ENCODE data around the gene SLA2.
A peak's percentile ranks its signal among the peaks of the same experiment; 100 is the strongest.

The SLA2 gene

DNA sequence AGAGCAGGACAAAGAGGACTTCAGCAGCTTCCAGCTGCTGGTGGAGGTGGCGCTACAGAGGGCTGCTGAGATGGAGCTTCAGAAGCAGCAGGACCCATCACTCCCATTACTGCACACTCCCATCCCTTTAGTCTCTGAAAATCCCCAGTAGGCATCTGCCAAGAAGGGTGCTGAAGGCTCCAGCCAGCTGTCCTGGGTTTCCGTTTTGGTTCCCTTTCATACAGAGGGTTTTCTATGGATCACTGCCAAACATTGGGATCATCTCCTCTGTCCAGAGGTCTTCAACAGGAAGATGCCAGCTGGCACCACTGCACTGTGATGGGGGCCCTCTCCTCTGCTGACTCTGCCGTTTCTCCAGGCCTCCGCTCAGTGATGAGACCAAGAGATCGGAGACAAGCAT, 54.7 kb downstream of the SLA2 start:
- H3K4me3 ChIP-seq (ENCODE audit: control insufficient read depth, low read depth, low read length) = no peak overlapping the region
- TF ChIP-seq, protein P1, sequence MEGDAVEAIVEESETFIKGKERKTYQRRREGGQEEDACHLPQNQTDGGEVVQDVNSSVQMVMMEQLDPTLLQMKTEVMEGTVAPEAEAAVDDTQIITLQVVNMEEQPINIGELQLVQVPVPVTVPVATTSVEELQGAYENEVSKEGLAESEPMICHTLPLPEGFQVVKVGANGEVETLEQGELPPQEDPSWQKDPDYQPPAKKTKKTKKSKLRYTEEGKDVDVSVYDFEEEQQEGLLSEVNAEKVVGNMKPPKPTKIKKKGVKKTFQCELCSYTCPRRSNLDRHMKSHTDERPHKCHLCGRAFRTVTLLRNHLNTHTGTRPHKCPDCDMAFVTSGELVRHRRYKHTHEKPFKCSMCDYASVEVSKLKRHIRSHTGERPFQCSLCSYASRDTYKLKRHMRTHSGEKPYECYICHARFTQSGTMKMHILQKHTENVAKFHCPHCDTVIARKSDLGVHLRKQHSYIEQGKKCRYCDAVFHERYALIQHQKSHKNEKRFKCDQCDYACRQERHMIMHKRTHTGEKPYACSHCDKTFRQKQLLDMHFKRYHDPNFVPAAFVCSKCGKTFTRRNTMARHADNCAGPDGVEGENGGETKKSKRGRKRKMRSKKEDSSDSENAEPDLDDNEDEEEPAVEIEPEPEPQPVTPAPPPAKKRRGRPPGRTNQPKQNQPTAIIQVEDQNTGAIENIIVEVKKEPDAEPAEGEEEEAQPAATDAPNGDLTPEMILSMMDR (IDR thresholded peaks at IDR 0.05; ENCODE audit: control insufficient read depth, insufficient read depth, low read depth, low read length, missing control alignments) = no peak
- DNase-seq (ENCODE audit: low read depth) = no peak

DNA sequence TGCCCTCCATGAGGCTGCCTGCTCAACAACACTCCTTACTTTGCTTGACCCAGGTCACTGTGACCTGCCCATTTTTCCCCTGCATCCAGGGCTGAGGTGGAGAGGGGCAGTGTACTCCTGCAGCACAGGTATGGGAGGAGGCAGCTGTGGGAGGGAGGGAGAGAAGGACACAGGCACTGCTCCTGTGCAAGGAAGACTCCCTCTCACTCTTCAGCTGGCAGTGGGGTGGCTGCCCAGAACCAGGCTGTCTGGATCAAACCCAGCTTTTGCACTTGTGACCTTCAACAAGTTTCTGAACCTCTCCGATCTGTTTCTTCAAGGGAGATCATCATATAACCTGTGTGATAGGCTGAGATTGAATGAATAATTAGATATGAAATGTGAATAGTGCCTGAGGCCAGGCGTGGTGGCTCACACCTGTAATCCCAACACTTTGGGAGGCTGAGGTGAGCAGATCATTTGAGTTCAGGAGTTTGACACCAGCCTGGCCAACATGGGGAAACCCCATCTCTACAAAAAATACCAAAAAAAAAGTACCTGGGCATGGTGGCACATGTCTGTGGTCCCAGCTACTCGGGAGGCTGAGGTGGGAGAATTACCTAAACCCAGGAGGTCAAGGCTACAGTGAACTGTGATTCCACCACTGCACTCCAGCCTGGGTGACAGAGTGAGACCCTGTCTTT, 58.5 kb downstream of the SLA2 start:
- no peak overlapping the region for H3K4me3 ChIP-seq (ENCODE audit: control insufficient read depth, low read depth, low read length)
- TF ChIP-seq, protein P1 (IDR thresholded peaks at IDR 0.05; ENCODE audit: control insufficient read depth, insufficient read depth, low read depth, low read length, missing control alignments) = no peak

DNA sequence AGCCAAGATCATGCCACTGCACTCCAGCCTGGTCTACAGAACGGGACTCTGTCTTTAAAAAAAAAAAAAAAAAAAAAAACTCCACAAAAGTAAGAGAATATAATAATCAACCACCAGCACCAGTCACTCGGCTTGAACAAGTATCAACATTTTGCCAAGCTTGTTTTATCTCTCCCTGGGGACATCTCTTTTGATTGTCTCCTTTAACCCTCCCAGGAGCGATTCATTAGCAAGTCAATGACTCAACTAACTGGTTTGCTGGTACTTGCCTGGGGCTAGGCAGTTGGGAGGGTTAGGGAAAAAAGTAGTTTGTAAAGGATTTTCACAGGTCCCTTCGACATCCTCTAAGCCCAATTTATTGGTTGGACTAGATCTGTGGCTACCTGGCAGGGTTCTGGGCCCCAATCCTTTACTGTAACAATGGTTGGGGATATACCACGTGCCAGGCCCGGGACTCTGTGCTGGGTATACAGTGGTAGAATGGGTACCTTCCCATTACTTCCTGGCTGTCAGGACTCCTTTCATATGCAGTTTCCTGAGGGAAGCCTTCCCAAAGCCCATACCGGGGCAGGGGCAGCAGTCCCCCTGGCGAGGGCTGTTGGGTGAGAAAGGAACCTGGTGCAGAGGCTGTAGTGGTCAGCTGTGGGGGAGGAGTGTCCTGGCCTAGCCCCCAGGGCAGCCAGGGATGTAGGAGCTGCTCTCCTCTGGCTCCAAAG, 60.4 kb downstream of the SLA2 start:
- no peak overlapping the region for H3K4me3 ChIP-seq (ENCODE audit: control insufficient read depth, low read depth, low read length)
- DNase-seq (ENCODE audit: low read depth) = peak; percentile 76
- TF ChIP-seq, protein P1 (IDR thresholded peaks at IDR 0.05; ENCODE audit: control insufficient read depth, insufficient read depth, low read depth, low read length, missing control alignments) = no peak

More for the DNA sequence above, 58.5 kb downstream of the SLA2 start:
- no peak for DNase-seq (ENCODE audit: low read depth)

DNA sequence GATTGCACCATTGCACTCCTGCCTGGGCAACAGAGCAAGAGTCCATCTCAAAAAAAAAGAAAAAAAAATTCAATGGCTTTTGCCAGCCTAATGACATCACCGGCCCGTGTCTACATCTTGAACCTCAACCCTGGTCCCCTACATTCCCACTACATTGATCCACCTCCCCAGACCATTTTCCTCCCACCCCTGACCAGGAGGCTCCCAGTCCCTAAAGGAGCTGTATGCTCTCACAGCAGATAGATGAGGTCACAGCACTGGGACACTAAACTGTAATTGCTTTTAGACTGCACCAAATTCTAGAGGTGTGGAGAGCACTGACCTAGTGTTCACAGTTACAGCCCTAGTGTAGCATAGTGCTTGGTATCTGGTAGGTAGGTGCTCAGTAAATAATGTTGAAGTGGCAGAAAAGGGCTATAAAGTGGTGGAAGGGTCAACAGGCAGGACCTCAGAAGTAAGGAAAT, 61.9 kb downstream of the SLA2 start:
- TF ChIP-seq, protein P1 (IDR thresholded peaks at IDR 0.05; ENCODE audit: control insufficient read depth, insufficient read depth, low read depth, low read length, missing control alignments) = no peak

DNA sequence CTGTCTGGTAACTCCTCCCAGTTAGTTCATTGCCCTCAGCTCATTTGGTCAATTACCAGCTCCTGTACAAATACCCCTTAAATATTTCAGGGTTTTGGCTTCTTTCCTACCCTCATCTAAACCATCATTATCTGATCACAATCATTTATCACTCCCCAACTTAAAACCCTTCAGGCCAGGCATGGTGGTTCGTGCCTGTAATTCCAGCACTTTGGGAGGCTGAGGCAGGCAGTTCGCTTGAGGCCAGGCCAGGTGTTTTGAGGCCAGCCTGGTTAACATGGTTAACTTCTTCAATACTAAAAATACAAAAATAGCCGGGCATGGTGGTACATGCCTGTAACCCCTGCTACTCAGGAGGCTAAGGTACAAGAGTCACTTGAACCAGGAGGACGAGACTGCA, 63.2 kb downstream of the SLA2 start:
- DNase-seq (ENCODE audit: low read depth) = no peak
- TF ChIP-seq, protein P1 (IDR thresholded peaks at IDR 0.05; ENCODE audit: control insufficient read depth, insufficient read depth, low read depth, low read length, missing control alignments) = no peak
- no peak overlapping the region for H3K4me3 ChIP-seq (ENCODE audit: control insufficient read depth, low read depth, low read length)

More for the DNA sequence above, 61.9 kb downstream of the SLA2 start:
- no peak for DNase-seq (ENCODE audit: low read depth)
- H3K4me3 ChIP-seq (ENCODE audit: control insufficient read depth, low read depth, low read length) = no peak overlapping the region

DNA sequence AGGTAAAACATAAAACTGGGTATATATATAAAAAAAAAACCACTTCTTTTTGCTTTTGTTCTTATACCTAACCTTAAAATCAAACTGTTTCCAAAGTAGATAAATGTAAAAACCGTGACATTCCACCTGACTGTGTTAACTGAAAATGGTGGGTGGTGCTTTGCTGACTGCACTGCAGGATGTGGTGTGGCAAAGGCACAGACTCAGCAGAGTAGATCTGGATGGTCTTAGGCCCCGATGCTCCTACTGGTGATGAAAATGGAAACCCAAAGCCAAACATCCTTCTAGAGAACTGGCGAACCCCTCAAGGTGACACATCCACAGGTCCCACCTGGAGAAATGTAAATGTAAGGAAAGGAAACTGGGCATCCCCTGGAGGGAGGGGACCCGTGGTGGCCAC, 63.7 kb downstream of the SLA2 start:
- TF ChIP-seq, protein P1 (IDR thresholded peaks at IDR 0.05; ENCODE audit: control insufficient read depth, insufficient read depth, low read depth, low read length, missing control alignments) = no peak
- H3K4me3 ChIP-seq (ENCODE audit: control insufficient read depth, low read depth, low read length) = no peak overlapping the region
- DNase-seq (ENCODE audit: low read depth) = no peak
